Upper lobe of right lung (tissue), 1 donor: ENCODE data around the gene ALG6. TPM values are rescaled to one million over a fixed set of nuclear protein-coding genes. Genes with fewer than 3 reads are reported as not detected.

Source experiments
- ATAC-seq: fragments of 200-7000 bp; cut with Tn5 transposase; one replicate; pipeline ENCODE4 v1.9.1; 2020; ENCODE audit warnings: mild to moderate bottlenecking, moderate library complexity
- DNase-seq: peaks from one replicate; pipeline ENCODE4 v3.0.0-alpha.2; 2020
- H3K27ac ChIP-seq: fragments of 200-600 bp; one replicate; pipeline ENCODE4 v1.8.0; 2022
- H3K27me3 ChIP-seq: fragments of 200-600 bp; one replicate; pipeline ENCODE4 v1.8.0; 2022; ENCODE audit warnings: mild to moderate bottlenecking
- H3K36me3 ChIP-seq: fragments of 200-600 bp; one replicate; pipeline ENCODE4 v1.8.0; 2022
- H3K4me1 ChIP-seq: fragments of 200-600 bp; one replicate; pipeline ENCODE4 v1.8.0; 2022
- H3K4me3 ChIP-seq: fragments of 200-600 bp; one replicate; pipeline ENCODE4 v1.8.0; 2022; ENCODE audit warnings: mild to moderate bottlenecking
- H3K9me3 ChIP-seq: fragments of 200-600 bp; one replicate; pipeline ENCODE4 v1.8.0; 2022
- intact Hi-C: fragments of 100-400 bp; cut with DNase I; formaldehyde crosslinking; loops from one replicate; pipeline ENCODE4 v1.11.0; 2022
- total RNA-seq: library from RNA; stranded (reverse); fragmentation: NEBNext Ultra II Directional; extraction: Animal tissue kit (Norgen Biotek cat#: 25700); gene quantifications from one replicate; pipeline ENCODE4 v1.2.1, GENCODE V29; 2021
- TF ChIP-seq, protein P1 (sequence below): fragments of 200-600 bp; IDR thresholded peaks from one replicate; pipeline ENCODE4 v1.8.0; 2022; ENCODE audit warnings: antibody characterized with exemption
- donor health status: DM: no; HTN: yes; CAD: no; lungs with severe emphysema.

ALG6 gene
- total RNA-seq, 1 donor from 2014 or later: 9.1 TPM

DNA sequence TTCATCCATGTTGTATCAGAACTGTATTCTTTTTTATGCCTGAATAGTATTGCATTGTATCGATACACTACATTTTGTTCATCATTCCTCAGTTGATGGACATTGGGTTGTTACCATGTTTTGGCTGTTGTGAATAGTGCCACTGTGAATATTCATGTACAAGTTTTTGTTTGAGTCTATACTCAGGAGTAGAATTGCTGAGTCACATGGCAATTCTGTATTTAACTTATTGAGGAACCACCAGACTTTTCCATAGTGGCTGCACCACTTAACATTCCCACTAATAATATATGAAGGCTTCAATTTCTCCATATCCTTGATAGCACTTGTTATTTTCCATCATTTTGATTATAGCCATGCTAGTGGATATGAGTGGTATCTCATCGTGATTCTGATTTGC, 56.2 kb downstream of the ALG6 start:
- Histone ChIP-seq H3K9me3 (no peaks in the 10 kb centered on the region), H3K4me1 (no peaks in the 10 kb centered on the region), H3K4me3 (no peak overlapping the region), H3K36me3 (peaks cover 9% of the 10 kb centered on the region), H3K27me3 (no peaks in the 10 kb centered on the region), H3K27ac (no peak overlapping the region)
- intact Hi-C loops: no loop called here
- no peak for ATAC-seq
- DNase-seq: no peak
- TF ChIP-seq, protein P1, sequence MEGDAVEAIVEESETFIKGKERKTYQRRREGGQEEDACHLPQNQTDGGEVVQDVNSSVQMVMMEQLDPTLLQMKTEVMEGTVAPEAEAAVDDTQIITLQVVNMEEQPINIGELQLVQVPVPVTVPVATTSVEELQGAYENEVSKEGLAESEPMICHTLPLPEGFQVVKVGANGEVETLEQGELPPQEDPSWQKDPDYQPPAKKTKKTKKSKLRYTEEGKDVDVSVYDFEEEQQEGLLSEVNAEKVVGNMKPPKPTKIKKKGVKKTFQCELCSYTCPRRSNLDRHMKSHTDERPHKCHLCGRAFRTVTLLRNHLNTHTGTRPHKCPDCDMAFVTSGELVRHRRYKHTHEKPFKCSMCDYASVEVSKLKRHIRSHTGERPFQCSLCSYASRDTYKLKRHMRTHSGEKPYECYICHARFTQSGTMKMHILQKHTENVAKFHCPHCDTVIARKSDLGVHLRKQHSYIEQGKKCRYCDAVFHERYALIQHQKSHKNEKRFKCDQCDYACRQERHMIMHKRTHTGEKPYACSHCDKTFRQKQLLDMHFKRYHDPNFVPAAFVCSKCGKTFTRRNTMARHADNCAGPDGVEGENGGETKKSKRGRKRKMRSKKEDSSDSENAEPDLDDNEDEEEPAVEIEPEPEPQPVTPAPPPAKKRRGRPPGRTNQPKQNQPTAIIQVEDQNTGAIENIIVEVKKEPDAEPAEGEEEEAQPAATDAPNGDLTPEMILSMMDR: no peak

DNA sequence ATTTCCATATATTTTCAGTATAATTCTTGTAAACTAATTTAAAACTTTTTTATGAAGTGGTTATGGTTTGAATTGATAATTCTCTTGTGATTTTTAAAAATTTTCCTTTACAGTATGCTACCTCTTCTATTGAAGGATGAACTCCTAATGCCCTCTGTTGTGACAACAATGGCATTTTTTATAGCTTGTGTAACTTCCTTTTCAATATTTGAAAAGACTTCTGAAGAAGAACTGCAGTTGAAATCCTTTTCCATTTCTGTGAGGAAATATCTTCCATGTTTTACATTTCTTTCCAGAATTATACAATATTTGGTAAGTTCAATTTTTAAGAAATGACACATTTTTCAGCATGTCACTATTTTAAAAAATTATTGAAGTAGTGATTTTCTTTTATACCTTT, 61.4 kb downstream of the ALG6 start:
- Histone ChIP-seq H3K27ac (no peak overlapping the region), H3K27me3 (no peaks in the 10 kb centered on the region), H3K4me1 (no peaks in the 10 kb centered on the region), H3K36me3 (peaks cover 7% of the 10 kb centered on the region), H3K9me3 (no peaks in the 10 kb centered on the region), H3K4me3 (no peak overlapping the region)
- intact Hi-C loops: no loop called here
- ATAC-seq (no peak), DNase-seq (no peak)
- TF ChIP-seq, protein P1: no peak

DNA sequence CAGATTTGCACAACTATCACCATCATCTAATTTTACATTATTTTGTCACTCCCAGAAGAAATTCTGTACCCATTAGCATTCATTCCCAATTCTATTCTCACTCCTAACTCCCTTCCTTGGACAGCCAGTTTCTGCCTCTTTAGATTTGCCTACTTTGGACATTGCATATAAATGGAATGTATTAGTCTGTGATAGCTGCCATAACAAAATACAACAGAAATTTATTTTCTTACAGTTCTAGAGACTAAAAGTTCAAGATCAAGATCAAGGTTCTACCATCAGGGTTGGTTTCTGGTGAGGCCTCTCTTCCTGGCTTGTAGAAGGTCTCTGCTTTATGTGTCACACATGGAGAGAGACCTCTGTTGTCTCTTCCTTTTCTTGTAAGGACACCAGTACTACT, 61.9 kb downstream of the ALG6 start:
- no peaks in the 10 kb centered on the region for H3K27me3 ChIP-seq
- no peak overlapping the region for H3K27ac ChIP-seq
- H3K4me1 ChIP-seq: no peaks in the 10 kb centered on the region
- H3K36me3 ChIP-seq: peaks cover 7% of the 10 kb centered on the region
- no peak overlapping the region for H3K4me3 ChIP-seq
- intact Hi-C loops: no loop called here
- ATAC-seq: no peak
- no peak for DNase-seq
- no peaks in the 10 kb centered on the region for H3K9me3 ChIP-seq
- TF ChIP-seq, protein P1: no peak

DNA sequence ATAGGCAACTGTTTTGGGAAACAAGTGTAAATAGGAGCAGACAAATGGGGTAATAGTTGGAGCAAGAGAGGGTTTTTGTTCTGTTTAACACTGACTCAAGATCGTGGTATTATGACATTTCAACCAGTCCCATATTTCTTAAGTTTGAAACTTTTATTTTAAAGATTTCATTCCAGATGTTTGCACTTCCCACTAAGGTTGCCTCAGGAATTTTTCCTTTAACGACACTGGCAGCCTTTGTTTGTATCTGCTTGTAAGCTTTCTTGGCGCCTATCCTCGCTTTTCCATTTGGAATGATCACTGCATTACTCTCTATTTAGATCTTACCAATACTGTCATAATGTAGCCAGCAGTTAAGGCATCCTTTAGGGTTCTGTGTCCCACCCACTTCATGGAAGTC, 67.7 kb downstream of the ALG6 start:
- no peaks in the 10 kb centered on the region for H3K9me3 ChIP-seq
- H3K4me3 ChIP-seq: no peak overlapping the region
- intact Hi-C loops: no loop called here
- DNase-seq (no peak), ATAC-seq (no peak)
- no peaks in the 10 kb centered on the region for H3K36me3 ChIP-seq
- H3K4me1 ChIP-seq: no peaks in the 10 kb centered on the region
- TF ChIP-seq, protein P1: no peak
- no peak overlapping the region for H3K27ac ChIP-seq
- H3K27me3 ChIP-seq: no peaks in the 10 kb centered on the region

DNA sequence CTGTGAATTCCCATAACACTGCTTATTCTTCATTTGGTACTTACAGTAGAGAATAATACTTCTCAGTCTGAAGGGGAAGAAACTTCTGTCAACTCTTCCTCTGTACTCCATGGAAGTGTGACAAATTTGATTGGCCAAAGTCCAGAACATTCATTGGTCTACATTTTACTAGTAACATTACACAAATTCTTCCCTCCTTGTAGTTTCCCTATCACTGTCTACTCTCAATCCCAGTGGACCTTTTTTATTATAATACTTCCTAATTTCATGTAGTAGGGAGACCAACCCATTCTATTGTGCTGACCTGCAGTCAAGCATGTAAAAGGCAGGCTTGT, 74.7 kb downstream of the ALG6 start:
- H3K27me3 ChIP-seq: no peaks in the 10 kb centered on the region
- intact Hi-C loops: no loop called here
- no peak overlapping the region for H3K27ac ChIP-seq
- no peaks in the 10 kb centered on the region for H3K36me3 ChIP-seq
- DNase-seq (no peak), ATAC-seq (no peak)
- H3K4me3 ChIP-seq: no peak overlapping the region
- no peaks in the 10 kb centered on the region for H3K9me3 ChIP-seq
- TF ChIP-seq, protein P1: no peak
- H3K4me1 ChIP-seq: no peaks in the 10 kb centered on the region

DNA sequence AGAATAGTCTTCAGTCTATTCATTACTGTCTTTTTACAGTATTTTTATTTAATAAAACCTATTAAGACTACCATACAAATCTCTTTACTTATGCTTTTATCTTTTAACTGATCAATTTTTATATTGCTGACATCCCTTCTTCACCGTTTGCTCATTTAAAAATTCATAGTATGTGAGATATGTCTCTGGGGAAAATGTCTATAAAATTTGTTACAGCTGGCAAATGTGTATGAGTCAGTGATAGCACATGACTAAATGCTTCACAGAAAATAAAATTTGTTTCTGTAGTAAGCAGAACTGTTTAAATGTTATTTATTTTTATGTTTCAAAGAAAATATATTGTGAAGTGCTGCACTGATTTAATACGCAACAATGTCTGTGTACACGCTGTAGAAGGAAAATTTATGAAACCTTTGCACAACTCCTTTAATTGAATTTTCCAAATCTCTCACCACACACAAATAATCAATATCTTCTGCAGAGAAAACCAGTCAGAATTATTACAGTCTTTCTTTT, 81.4 kb downstream of the ALG6 start:
- H3K4me3 ChIP-seq: no peak overlapping the region
- H3K36me3 ChIP-seq: no peaks in the 10 kb centered on the region
- H3K27ac ChIP-seq: no peak overlapping the region
- no peak for DNase-seq
- ATAC-seq: no peak
- no peaks in the 10 kb centered on the region for H3K4me1 ChIP-seq
- intact Hi-C loops: no loop called here
- TF ChIP-seq, protein P1: no peak
- no peaks in the 10 kb centered on the region for H3K27me3 ChIP-seq
- no peaks in the 10 kb centered on the region for H3K9me3 ChIP-seq
